ENCODE results near the gene GHRL.

The GHRL gene

DNA sequence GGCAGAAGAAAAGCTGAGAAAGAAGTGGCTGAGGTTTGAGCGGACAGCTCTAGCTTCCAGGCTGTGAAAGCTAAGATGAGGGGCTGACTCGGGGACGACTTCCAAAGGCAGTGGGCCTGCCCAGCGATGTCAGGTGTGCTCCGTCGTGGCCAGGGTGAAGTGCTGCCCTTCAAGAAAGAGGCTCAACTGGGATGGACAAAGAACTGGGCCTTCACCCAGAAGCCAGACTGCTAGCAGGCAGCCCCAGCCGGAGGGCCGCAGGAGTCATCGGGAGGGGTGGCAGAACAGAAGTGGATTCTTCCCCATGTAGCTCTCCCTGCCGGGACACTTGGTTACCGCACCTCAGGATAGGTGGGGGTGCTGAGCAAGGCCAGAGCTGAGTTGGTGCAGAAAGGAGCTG, 41.3 kb upstream of the GHRL start:
- Histone ChIP-seq H3K4me2 (ENCODE audit: low read depth, low read length, poor library complexity, severe bottlenecking) (no peak overlapping the region), H3K9me2 (replicated peaks; ENCODE audit: insufficient read depth, low read length) (no peaks in the 10 kb centered on the region), H3K36me3 (ENCODE audit: low read length) (no peaks in the 10 kb centered on the region), H3K9ac (ENCODE audit: low read length) (no peak overlapping the region), H3K79me2 (ENCODE audit: insufficient read depth, low read length) (no peaks in the 10 kb centered on the region), H3K27me3 (ENCODE audit: low read length) (no peaks in the 10 kb centered on the region), H3K27ac (ENCODE audit: low read depth, low read length) (no peak overlapping the region), H2AFZ (ENCODE audit: low read depth, low read length, severe bottlenecking) (no peak overlapping the region), H3F3A (ENCODE audit: insufficient read depth) (no peaks in the 10 kb centered on the region), H3K9me3 (ENCODE audit: insufficient read depth, low read length) (no peaks in the 10 kb centered on the region), H4K20me1 (ENCODE audit: low read depth, low read length) (no peaks in the 10 kb centered on the region), H3K4me3 (ENCODE audit: insufficient read depth, low read length, poor library complexity, severe bottlenecking) (no peak overlapping the region)
- TF ChIP-seq, protein P1, sequence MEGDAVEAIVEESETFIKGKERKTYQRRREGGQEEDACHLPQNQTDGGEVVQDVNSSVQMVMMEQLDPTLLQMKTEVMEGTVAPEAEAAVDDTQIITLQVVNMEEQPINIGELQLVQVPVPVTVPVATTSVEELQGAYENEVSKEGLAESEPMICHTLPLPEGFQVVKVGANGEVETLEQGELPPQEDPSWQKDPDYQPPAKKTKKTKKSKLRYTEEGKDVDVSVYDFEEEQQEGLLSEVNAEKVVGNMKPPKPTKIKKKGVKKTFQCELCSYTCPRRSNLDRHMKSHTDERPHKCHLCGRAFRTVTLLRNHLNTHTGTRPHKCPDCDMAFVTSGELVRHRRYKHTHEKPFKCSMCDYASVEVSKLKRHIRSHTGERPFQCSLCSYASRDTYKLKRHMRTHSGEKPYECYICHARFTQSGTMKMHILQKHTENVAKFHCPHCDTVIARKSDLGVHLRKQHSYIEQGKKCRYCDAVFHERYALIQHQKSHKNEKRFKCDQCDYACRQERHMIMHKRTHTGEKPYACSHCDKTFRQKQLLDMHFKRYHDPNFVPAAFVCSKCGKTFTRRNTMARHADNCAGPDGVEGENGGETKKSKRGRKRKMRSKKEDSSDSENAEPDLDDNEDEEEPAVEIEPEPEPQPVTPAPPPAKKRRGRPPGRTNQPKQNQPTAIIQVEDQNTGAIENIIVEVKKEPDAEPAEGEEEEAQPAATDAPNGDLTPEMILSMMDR (IDR thresholded peaks at IDR 0.05; ENCODE audit: insufficient read depth, low read length, poor library complexity, severe bottlenecking): no peak
- TF ChIP-seq EZH2phosphoT487 (conservative IDR thresholded peaks at IDR 0.05; ENCODE audit: low read length): no peak

DNA sequence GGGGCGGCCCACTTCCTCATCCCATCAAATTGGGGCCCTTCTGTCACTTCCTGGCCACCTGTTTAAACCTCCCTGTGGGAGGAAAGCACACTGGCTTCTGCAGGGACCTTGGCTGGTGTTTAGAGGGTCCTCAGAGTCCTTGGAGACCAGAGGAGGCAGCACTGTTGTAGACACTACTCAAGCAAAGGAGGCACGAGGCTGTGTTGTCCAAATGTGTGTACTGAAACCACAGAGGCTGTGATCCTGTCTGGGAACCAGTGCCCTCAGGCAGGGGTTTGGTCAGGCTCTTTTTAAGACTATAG, 40.6 kb upstream of the GHRL start:
- Histone ChIP-seq H2AFZ (ENCODE audit: low read depth, low read length, severe bottlenecking) (no peak overlapping the region), H3K4me3 (ENCODE audit: insufficient read depth, low read length, poor library complexity, severe bottlenecking) (no peak overlapping the region), H3K36me3 (ENCODE audit: low read length) (no peaks in the 10 kb centered on the region), H4K20me1 (ENCODE audit: low read depth, low read length) (no peaks in the 10 kb centered on the region), H3K9me3 (ENCODE audit: insufficient read depth, low read length) (no peaks in the 10 kb centered on the region), H3K4me2 (ENCODE audit: low read depth, low read length, poor library complexity, severe bottlenecking) (no peak overlapping the region), H3K27ac (ENCODE audit: low read depth, low read length) (no peak overlapping the region), H3K9me2 (replicated peaks; ENCODE audit: insufficient read depth, low read length) (no peaks in the 10 kb centered on the region), H3K27me3 (ENCODE audit: low read length) (no peaks in the 10 kb centered on the region), H3K79me2 (ENCODE audit: insufficient read depth, low read length) (no peaks in the 10 kb centered on the region), H3F3A (ENCODE audit: insufficient read depth) (no peaks in the 10 kb centered on the region), H3K9ac (ENCODE audit: low read length) (no peak overlapping the region)
- TF ChIP-seq EZH2phosphoT487 (conservative IDR thresholded peaks at IDR 0.05; ENCODE audit: low read length): no peak
- TF ChIP-seq, protein P1 (IDR thresholded peaks at IDR 0.05; ENCODE audit: insufficient read depth, low read length, poor library complexity, severe bottlenecking): no peak

DNA sequence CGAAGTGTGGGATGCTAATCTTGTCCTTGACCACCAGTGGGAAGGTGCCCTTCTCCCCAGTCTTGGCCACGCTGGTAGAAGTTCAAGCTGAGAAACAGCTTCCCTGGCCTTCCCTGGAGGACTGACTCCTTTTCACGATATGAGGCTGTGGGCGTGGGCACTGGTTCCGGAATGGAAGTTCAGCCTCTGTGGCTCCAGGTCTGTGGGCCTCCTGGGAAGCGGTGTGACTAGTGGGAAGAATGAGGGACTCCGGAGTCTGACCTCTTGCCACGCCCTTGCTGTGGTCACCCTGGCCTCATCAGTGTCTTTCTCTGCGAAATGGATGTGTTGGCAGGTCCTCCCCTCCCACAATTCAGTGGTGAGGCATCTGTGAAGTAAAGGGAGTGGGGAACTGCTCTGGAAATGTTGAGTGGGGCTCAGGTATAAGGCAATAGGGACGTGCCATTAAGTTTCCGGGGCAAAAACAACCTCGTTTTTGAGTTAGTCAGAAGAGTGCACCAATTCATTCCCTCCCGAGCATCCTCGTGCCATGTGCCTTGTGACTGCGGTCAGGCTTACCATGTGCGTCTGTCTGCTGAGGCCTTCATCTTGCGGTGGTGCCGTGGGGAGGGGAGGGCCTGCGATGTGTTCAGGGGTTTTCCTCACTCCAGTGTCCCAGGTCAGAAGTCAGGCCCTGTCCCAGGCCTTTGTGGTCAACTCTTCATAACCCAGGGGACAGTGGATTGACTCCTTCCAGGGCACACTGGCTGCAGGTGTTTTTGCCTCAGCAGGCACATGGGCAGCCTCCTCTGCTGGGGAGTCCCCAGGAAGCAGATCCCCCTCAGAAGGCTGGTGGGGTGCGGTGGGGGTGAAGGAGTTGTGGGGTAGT, 40.0 kb upstream of the GHRL start:
- Histone ChIP-seq H3K4me2 (ENCODE audit: low read depth, low read length, poor library complexity, severe bottlenecking) (no peak overlapping the region), H3K27me3 (ENCODE audit: low read length) (no peaks in the 10 kb centered on the region)

More for the DNA sequence above, 40.0 kb upstream of the GHRL start:
- H3K9me3 ChIP-seq (ENCODE audit: insufficient read depth, low read length): no peaks in the 10 kb centered on the region
- H3K9me2 ChIP-seq (replicated peaks; ENCODE audit: insufficient read depth, low read length): no peaks in the 10 kb centered on the region
- no peaks in the 10 kb centered on the region for H3K79me2 ChIP-seq (ENCODE audit: insufficient read depth, low read length)
- no peaks in the 10 kb centered on the region for H3K36me3 ChIP-seq (ENCODE audit: low read length)
- H2AFZ ChIP-seq (ENCODE audit: low read depth, low read length, severe bottlenecking): no peak overlapping the region
- H3K27ac ChIP-seq (ENCODE audit: low read depth, low read length): no peak overlapping the region
- H4K20me1 ChIP-seq (ENCODE audit: low read depth, low read length): no peaks in the 10 kb centered on the region
- no peak for TF ChIP-seq EZH2phosphoT487 (conservative IDR thresholded peaks at IDR 0.05; ENCODE audit: low read length)
- TF ChIP-seq, protein P1 (IDR thresholded peaks at IDR 0.05; ENCODE audit: insufficient read depth, low read length, poor library complexity, severe bottlenecking): no peak
- H3K9ac ChIP-seq (ENCODE audit: low read length): no peak overlapping the region
- no peaks in the 10 kb centered on the region for H3F3A ChIP-seq (ENCODE audit: insufficient read depth)
- no peak overlapping the region for H3K4me3 ChIP-seq (ENCODE audit: insufficient read depth, low read length, poor library complexity, severe bottlenecking)
